T1000 (cell line): Measurements from ENCODE around the gene COL23A1.

Experiments used
- DNase-seq: peaks from one replicate; lab custom pipeline; 2025; ENCODE audit warnings: mixed read lengths; lab: John Stamatoyannopoulos, UW

The COL23A1 gene

DNA sequence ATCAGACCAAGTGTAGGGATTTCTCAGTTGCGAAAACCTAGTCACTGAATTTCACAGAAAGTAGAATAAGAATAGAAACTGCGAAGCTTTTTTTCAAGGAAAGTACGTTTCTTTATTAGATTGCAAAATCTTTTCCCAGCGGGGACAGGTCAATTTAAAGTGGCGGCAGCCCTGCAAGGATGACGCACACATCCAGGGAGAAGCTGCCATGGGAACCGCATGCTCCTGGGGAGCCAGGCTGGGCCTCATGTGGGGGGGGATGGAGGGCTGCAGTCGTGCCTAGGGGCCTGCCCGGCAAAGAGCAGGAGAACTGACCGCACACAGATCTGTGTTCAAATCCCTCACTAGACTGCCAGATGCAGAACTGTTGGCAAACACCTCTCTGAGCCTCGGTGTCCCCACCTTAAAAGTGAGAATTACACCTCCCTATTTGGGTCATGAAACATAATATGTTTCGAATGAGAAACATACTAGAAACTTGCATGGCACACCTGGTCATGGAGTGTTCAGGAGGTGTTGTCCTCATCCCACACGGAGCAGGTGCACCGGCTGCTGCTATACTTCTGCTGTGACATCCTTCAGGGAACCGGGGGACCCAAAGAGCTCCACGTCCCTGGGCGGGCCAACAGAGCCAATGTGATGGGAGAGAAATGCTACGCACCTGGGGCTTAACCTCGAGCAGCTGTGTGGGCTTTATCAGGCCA is 229.8 kb downstream of the COL23A1 start:
- DNase-seq, result no peak

DNA sequence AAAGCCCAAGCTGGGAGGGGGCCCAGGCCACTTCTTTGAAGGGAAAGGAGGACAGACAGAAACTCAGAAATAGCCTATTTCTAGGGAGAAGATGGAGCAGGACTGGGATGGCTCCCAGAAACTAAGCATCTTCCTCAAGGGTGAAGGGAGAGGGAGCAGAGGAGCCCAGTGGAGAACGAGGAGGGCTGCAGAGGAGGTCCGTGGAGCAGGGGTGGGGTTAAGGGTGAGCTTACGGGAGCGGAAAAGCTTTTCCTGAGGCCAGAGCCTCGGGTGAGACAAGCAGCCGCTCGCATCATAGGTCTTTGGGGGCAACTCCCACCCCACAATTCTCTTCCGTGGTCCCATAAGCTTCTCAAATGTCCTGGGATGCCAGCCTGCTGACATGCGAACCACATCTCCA is 230.5 kb downstream of the COL23A1 start:
- no peak for DNase-seq

DNA sequence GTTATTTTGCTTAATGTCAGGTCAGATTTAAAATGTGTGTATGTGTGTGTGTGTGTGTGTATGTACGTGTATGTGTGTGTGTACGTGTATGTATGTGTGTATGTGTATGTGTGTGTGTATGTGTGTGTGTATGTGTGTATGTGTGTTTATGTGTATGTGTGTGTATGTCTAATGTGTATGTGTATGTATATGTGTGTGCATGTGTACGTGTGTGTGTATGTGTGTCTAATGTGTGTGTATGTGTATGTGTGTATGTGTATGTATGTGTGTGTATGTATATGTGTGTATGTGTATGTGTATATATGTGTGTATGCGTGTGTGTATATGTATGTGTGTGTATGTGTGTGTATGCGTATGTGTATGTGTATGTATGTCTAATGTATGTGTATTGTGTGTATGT is 232.5 kb downstream of the COL23A1 start:
- no peak for DNase-seq

DNA sequence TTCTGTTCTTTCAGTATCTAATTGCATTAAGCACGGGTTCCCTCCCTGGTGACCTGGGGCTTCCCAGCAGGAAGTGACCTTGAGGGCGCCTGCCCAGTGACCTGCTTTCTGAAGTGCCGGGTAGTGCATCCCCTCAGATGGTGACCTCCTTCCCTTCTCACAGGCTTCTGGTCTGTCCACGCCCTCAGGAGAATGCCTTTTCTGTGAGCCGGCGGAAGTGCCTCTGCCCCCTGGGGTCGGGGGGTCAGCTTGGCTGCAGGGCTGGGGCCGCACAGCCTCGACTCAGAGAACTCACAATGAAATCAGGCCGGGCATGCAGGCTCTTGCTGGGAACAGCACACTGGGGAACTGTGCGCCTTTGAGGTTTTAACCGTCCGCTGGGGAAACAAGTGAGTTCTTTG is 233.1 kb downstream of the COL23A1 start:
- DNase-seq, result no peak

- no peak for DNase-seq
Measured at GRCh38 chr5:178356431-178356872, 233.7 kb downstream of the COL23A1 start.

- no peak for DNase-seq
Measured at GRCh38 chr5:178355671-178356070, 234.5 kb downstream of the COL23A1 start.

GRCh38 chr5:178353461-178353860 is 236.7 kb downstream of the COL23A1 start:
- DNase-seq, result no peak

- DNase-seq, result no peak
Measured at GRCh38 chr5:178352035-178352349, 238.2 kb downstream of the COL23A1 start.

- DNase-seq, result no peak
Measured at GRCh38 chr5:178351221-178352034, 238.8 kb downstream of the COL23A1 start.

GRCh38 chr5:178350361-178351220 is 239.6 kb downstream of the COL23A1 start:
- no peak for DNase-seq

GRCh38 chr5:178349625-178350353 is 240.4 kb downstream of the COL23A1 start:
- DNase-seq, result no peak

DNA sequence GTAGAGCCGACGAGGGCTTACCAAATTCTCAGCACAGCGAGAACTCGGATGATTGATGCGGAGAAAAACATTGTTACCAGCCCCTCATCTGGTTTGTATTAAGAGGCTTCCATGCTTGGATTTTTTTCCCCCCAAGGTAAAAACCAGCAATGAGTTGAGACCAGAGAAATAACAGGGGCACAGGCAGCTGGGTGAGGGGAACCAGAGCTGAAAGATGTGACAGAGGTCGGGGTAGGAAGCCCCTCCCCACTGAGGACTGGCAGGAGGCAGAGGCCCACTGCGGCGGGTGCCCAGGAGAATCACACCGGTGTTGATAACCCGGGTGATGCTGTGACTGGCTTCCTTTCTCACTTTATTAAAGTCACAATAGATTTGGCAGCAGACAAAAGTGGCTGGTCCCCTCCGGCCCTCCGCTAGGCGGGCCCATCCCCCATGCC is 241.1 kb downstream of the COL23A1 start:
- no peak for DNase-seq

GRCh38 chr5:178348356-178349074 is 241.7 kb downstream of the COL23A1 start:
- DNase-seq, result no peak

DNA sequence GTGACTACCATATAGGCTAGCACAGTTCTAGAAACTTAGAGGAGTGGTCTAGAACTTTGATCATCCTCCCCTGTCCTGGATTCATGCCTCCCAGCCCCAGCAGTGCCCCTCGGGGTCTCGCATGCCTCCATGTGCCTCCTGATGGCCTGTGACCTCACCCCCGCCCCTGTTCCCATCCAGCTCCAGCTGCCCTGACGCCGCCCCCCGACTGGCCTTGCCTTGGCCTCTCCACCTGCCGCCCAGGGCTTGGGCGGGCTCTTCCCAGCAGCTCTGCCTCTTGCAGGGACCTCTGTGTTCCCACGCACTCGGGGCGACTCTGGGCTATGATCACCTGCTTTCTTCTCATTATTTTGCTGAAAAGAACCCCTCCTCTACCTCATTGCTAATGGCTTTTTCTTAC is 242.2 kb downstream of the COL23A1 start:
- DNase-seq, result no peak

GRCh38 chr5:178346607-178347334 is 243.4 kb downstream of the COL23A1 start:
- DNase-seq, result no peak

- DNase-seq, result no peak
Measured at GRCh38 chr5:178343306-178343705, 246.9 kb downstream of the COL23A1 start.

- no peak for DNase-seq
Measured at GRCh38 chr5:178341851-178342140, 248.4 kb downstream of the COL23A1 start.

DNA sequence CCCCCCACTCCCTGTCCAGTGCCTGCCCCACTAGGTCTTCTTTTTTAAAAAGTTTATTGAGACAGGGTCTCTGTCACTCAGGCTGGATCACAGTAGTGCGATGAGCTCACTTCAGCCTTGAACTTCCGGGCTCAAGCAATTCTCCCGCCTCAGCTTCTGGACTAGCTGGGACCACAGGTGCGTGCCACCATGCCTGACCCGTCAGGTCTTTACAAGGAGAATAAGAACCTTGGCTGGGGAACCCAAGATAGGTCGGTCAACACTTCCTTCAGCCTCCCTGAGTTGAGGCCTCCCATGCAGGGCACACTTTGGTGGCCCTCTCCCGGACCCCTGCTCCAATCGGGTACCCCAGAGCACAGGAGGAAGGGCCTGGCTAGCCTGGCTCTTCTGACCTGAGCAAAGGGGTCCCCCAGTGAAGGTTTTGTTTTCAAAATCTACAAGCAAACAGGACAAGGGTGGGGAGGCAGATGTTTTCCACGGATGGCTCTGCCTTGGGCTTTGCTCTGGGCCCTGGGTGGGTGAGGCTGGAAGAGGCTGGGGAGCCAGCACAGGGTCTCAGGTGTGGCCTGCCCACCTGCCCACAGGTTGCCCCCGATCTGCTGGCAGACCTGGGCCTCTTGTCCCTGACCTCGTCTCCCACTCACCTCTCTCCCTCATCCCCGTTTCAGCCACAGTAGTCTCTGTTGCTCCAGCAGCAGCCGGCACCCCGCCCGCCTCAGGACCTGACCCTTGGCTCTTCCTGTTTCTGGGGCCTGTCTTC is 248.9 kb downstream of the COL23A1 start:
- DNase-seq, result no peak

DNA sequence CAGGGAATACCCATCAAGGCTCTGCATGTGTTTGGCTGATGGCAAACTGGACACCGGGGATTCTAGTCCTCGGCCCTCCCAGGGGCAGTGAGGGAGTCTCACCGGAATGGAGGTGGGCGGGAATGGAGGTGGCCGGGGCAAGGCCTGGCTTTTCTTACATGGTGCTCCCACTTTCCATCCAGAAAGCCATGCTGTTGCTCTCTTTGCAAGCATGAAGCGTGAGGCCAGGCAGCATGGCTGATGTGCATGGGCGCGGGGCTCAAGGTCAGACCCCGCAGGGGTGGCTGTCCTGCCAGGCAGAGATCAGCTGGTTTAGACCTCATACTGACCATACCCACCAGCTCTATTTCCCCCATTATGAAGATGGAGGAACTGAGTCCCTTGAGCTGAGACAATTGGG is 249.6 kb downstream of the COL23A1 start:
- DNase-seq, result no peak

DNA sequence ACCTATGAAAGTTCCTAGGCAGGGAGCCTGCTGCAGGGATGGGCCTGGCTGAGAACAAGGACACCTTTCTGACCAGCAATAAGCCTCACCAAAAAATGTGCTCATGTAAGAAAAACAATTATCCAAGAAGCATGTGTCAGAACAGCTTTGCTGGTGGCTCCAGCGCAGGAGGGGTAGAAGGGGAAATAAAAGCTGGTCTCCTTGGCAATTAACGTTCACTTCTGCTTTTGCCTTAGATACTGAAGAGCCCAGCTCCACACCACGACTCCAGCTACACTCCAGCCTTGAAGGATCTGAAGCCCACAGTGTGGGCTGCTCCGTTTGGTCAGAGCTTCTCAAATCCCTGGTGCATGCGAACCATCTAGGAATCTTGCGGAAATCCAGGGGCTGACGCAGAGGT is 250.0 kb downstream of the COL23A1 start:
- no peak for DNase-seq
